ENCODE data around the gene GALNT16. TPM values are rescaled to one million over a fixed set of nuclear protein-coding genes. Genes with fewer than 3 reads are reported as not detected.
"Not testable (repeated sequence)": the region's sequence is repeated elsewhere in the genome, so short reads cannot be mapped to it uniquely, and the experiment has no call there.

GALNT16 gene
- total RNA-seq, 1 experiment from 2014 or later: not detected

DNA sequence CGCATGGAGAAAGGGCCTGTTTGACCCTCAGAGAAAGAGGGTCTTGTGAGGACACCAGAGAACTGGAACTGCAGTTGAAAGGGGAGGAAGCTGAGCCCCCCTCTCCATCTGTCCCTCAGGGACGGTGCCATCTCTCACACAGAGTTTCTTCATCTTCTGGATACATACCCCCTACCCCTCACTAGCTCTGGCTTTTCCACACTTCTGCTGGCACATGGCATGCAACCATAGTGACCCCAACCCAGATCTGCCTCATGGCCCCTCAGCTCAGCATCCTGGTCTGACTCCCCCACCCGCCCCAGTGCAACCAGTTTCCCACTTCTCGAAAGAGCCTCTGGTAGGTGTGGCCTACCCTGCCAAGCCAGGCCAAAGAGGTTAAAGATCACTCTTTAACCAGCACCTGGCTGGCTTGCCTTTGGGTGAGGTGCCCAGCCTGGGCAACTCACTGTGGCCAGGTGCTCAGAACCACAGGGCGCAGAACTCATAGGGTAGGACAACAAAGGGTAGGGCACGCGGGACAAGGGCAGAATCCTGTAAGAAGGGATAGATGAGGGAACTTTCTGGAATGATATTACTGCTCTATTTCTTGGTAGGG is 25.8 kb downstream of the GALNT16 start:
- no peak for DNase-seq (ENCODE audit: low spot score)

DNA sequence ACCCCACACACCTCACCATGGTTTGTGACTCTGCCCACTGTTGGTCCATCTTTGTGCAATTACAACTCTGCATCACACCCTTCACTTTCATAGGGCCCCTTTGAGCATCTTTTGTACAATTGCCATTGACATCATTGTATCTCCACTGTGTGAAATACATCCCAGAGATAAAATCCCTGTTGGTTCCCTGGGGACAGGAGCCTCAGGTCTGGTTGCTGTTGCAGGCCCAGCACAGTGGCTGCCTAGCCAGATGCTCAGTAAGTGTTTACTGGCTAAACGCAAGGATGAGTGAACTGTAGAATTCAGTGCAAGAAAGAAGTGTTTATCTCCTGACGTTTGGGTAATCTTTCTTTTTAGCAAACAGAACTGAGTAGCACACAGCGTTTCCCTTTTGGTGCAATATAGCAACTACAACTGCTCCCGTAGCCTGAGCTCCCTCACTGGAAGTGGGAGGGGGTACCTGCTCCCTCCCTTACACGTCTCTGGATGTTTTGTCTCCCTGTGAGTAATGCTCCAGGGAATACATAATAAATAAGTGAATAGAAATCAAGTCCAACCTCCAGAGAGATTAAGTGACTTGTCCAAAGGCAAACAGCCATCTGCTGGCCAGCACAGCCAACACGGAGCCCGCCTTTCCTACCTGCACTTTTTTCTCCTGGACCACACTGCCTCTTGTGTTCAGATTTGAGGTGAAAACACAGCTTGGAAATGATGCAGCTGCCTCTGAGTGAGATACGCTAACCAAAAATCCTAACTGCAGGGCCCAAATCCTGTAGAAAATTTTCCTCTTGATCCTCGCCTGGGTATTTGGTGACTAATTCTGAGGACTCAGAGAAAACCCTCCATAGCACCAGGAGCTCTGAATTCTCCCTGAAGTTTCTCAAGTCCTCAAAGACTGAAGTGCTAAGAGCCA is 27.4 kb downstream of the GALNT16 start:
- DNase-seq (ENCODE audit: low spot score): no peak

DNA sequence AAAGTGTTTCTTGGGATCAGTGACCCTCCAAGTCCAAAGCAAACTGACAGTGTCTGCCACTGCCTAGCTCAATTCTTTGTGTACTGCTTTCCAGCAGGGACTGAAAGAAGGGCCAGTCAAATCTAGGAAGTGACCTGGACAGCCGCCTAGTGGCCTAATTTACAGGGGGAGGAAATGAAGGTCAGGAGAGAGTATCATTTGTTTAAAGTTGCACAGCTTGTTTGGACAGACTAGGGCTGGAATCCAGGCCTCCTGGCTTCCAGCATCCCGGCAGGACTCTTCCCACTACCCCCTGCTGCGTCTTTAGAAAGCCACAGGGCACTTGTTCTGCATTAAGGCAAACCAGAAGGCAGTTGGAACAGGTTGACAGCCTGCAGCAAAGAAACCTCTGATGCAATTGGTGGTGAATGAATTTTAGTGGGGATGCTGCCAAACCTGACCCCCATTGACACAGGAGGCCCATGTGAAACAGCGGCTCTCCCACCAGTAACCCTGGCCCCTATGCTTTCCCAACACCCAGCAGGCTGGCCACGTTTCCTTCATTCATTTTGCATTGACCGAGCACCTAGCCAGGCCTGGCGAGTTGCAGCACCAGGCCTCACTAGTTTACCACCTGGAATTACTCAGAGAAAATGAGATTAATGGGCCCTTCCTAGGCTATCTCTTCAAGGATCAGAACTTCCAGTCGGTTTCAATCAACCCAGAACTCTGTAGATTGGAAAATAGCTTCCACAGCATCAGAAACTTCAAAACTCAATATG is 28.2 kb downstream of the GALNT16 start:
- DNase-seq (ENCODE audit: low spot score): no peak

DNA sequence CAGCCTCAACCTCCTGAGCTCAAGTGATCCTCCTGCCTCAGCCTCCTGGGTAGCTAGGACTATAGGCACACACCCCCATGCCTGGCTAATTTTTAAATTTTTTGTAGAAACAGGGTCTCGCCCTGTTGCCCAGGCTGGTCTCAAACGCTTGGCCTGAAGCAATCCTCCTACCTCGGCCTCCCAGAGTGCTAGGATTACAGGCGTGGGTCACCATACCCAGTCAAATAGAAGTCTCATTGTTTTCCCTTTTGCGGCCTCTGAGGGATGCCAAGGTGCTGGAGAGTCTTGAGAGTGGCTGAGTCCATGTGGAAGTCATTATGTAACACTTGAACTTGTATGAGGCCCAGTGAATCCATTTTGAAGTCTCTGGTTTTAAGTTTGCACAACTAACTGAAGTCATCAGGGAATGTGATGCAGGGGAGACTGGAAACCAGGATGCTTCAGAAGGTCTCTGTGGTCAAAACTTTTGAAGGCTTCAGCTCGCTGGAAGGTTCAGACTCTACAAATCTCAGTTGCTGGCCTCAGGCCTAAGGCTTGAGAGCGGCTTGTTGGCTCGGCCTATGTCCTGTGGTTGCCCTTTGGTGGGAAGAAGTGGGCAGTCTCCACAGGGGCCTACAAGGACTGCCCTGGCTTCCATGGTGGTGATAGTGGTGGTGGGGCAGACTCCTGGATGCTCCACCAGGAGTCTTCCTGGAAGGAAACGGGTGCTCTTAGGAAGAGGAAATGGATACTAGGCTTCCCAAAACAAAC is 29.2 kb downstream of the GALNT16 start:
- no peak for DNase-seq (ENCODE audit: low spot score)

DNA sequence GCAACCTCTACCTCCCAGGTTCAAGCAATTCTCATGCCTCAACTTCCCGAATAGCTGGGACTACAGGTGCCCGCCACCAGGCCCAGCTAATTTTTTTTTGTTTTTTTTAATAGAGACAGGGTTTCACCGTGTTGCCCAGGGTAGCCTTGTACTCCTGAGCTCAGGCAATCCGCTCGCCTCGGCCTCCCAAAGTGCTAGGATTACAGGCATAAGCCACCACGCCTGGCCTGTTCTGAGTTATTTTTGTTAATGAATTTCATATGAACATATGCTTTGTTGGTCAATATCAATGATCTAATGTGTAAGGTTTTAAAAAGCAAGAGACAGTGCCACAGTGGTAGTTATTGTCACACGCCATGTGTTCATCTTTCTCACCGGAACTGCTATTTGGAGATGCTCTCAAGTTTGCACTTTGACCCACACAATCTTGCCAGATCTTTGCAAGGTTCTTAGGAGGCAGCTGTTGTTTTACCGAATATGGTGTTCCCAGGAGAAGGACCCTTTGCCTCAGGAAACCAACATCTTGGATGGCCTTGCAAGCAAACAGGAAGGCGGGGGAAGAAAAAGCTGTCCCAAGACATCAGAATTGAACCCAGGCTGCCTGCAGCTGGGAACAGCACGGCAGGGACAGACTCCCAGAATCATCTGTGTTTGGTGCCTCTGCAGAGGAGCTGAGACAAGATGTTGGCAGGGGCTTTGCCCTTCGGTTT is 30.0 kb downstream of the GALNT16 start:
- DNase-seq (ENCODE audit: low spot score): no peak

DNA sequence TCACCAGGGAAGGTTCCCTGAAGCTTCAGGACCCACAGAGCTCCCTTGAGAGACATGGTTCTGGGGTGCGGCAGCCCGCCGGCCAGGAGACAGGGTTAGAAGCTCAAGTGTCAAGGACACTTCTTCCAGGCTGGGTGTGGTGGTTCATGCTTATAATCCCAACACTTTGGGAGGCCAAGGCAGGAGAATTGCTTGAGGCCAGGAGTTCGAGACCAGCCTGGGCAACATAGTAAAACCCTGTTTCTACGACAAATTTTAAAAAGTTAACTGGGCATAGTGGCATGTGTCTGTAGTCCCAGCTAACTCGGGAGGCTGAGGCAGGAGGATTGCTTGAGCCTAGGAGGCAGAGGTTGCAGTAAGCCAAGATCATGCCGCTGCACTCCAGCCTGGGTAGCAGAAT is 30.9 kb downstream of the GALNT16 start:
- DNase-seq (ENCODE audit: low spot score): not testable (repeated sequence)

DNA sequence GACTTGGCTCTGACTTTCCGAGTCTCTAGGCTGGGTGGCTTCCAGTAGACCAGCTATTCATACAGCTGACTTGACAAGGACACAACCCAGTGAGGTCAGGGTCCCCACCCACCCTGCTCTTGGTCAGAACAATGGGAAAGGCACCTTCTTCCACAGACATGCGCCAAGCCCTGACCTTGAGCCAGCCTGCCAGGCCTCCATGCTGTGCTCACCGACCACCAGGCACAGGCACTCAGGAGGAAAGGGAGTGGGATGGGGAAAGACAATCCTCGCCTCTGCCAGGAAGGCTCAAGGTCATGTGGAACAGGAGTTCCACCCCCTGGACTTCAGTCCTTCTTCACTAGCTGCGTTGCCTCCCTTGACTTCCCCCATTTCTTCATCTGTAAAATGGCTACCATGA is 31.4 kb downstream of the GALNT16 start:
- DNase-seq (ENCODE audit: low spot score): no peak

DNA sequence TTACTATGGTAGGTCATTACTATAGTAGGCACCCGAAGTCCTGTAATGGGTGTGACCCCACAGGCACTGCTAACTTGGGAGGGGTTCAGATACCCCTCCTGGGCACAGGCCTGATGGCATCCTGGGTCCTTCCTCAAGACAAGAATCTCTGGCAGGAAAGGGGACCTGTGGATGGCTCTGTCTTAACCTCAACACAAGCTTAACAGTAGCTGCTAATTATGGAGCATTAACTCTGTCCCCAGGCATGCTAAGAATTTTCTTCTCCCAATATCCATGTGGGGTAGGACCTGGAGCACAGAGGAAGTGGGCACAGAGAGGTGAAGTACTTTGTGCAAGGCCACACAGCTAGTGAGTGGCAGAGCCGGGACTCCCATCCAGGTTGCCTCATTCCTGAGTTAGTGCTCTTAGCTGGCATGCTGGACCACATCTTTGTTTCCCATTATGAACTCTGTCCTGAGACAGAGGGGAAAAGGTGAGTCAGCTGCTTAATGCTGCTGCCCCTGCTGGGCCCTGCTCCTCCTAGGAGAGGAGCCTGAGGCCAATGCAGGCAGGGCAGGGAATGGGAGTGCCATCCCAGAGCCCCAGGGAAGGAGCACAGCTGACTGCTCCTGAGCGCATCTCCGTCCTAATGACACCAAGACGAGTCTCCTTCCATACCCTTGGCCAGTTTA is 32.1 kb downstream of the GALNT16 start:
- DNase-seq (ENCODE audit: low spot score): no peak

DNA sequence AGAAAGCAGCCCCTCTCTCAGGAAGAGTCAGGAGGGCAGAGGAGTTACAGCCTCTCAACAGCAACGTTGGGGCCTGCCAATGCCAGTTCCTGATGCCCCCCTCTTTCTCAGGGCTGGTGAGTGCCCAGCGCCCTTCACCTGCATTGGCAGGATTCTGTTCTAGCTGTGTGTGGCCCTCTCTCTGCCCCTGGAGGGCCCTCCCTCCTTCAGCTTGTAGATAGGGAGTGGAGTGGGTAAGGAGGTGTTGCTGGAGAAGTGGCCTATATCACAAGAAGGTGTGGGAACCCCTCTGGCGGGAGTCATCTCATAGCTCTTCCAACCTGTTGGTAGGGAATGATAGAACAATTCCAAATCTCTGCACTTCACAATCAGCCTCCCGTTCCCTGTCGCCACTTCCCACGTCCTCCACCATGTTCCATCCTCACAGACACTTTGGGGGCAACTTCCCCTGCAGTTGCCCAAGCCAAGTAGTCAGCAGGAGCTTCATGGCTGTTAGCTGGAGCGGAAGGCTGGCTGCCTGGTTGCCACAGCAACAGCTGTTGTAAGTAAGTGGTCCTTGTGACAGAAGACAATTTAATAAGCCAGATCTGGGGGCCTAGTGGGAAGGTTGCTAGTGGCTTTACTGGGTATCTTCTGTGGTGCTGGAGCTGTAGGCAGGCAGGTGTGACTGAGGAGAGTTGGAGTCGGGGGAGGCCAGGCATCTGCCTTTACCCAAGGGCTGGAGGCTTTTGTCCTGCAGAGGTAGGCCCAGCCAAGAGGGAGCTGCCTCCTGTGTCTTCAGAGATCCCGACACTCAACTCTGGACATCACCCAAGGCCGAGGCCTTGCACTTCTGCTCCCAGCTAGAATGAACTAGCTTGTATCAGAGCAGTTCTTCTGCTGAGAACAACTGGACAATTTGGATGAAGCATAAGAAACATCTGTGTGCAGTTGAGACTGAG is 38.4 kb downstream of the GALNT16 start:
- DNase-seq (ENCODE audit: low spot score): no peak

DNA sequence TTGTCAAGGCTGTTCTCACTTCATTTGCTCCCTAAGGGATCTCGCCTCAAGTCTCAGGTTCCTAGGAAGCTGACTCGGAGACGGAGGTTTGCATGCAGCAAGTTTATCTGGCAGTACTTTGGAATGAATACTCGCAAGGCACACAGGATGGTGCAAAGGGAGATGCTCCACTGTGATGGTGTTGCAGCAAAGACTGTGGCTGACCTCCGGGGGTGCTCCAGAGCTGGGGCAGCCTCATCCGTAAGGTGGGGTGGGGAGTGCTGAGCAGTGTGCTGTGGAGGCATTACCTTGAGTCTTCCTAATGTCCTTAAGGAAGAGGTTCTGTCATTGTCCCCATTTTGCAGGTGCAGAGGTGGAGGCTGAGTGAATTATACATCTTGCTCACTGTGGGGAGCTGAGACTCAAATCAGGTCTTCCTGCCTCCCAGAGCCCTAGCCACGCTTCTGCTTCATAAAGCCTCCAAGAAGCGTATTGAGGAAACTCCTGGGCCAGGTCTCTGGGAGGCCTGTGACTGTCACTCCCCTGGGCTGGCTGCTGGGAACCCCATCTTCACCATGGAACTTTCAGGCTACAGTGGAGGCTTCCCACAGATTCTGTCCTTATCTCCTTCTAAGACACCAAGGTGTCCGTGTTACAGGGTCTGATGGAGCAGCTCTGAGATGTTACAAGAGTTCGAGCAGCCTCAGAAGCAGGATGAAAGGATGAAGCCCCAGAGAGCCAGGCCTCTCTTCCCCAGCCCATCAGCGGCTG is 39.5 kb downstream of the GALNT16 start:
- no peak for DNase-seq (ENCODE audit: low spot score)

DNA sequence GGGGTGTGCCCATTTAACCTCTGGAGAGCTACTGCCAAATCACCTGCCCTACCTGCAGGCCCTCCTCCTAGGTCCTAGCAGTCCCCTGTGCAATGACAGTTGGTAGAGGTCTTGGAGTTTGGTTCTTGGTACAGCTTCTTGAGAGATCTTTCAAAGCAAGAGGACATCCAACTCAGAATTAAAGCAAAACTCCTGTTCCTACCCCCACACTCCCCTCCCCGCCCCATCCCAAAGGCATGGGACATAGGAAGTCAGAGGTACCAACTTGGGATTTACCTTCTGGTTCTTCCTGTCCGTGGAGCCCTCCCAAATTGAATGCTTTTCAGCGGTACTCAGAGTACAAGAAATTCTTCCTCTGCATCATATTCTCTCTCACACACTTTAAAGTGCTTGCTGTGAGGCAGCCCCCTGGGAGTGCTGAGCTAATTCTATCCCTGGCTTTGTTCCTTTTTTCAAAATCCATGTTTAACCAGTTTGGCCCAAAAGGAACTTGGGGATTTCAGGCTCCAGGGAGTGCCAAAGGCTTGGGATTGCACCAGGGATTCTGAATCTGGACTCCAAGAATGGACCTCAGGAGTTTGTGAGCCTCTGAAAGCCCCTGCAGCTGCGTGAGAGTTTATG is 40.8 kb downstream of the GALNT16 start:
- DNase-seq (ENCODE audit: low spot score): no peak

DNA sequence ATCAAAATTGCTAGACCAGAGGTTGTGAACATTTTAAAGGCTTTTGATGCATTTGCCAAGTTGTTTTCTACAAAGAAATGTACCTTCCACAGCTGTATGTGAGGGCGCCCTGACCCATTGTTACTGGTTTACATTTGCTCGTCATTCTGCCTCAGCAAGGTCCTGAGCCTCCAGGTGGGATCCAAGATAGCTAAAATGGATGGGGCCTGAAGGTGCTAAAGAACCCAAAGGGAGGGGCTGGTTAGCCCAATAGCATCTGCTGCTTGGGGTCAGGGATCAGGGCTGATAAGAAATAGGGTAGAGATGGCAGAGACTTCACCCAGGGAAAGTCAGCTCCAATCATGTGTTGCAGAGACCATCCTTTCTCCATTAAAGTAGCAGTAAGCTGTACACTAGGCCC is 43.1 kb downstream of the GALNT16 start:
- DNase-seq (ENCODE audit: low spot score): no peak

DNA sequence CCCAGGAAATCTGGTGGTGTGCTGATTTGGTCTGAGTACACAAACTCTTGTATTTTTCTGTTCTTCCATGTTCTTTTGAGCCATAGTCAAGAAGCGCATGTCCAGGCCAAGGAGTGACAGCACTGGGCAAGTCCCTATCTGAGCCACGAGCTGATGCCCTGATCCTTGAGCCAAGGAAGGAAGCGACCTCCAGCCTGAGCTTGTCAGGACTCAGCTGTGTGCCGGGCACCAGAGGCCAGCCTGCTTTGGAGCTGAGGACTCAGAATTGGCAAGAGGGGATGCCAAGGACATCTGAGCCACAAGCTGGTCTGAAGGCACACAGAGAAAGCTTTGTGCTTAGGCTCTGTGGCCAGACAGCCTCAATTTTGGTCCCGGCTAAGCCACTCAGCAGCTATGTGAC is 52.6 kb downstream of the GALNT16 start:
- no peak for DNase-seq (ENCODE audit: low spot score)

DNA sequence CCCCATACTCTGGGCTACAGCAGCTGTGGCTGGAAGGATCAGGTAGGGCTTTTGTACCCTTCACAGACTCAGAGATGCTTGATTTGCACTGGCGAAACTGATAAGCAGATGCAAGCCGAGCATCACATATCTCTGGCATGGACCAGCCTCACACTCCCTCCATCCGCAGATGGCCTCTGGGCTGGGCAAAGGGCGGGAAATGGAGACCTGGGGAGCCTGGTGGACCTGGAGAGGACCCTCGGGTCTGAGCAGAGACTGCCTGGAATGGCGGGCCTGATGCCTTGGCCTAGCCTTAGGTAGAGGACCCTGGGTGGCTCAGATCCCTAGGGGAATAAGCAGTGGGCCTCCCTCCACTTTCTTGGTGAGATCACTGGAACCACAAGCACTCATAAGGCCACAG is 53.2 kb downstream of the GALNT16 start:
- no peak for DNase-seq (ENCODE audit: low spot score)

DNA sequence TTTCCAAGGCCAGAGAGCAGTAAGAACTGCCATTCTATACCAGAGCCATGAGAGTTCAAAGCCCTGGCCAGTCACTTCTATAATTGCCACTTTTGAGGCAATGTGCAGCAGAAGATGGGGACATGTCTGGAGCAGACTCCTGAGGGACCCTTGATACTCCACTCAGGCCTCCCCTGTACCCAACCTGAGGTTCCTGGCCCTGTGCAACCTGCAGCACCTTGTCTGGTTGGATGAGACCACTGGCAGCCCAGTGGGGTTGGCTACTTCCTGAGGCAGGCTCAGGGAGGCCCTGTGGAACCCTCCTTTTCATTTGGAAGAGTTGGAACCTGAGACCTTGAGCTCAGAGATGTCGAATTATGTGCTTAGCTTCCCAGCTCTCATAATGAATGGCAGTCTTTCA is 54.4 kb downstream of the GALNT16 start:
- no peak for DNase-seq (ENCODE audit: low spot score)

DNA sequence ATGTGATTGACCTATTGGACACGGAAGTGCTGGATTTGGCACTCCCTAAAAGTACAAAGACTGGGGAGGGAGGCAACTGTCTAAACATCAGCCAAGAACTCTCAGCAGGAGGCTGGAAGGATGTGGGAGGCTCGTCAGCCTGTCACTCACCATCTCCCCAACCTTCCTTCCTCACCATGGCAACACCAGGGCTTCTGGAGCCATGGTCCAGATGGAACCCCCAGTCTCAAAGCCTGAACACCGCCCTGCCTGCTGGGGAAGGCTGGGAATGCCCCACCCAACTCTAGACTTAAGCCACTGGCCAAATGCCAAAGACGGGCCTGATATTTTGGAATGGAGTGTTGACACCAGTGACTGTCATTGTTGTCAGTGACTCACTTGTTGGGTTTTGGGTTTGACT is 55.3 kb downstream of the GALNT16 start:
- DNase-seq (ENCODE audit: low spot score): no peak

DNA sequence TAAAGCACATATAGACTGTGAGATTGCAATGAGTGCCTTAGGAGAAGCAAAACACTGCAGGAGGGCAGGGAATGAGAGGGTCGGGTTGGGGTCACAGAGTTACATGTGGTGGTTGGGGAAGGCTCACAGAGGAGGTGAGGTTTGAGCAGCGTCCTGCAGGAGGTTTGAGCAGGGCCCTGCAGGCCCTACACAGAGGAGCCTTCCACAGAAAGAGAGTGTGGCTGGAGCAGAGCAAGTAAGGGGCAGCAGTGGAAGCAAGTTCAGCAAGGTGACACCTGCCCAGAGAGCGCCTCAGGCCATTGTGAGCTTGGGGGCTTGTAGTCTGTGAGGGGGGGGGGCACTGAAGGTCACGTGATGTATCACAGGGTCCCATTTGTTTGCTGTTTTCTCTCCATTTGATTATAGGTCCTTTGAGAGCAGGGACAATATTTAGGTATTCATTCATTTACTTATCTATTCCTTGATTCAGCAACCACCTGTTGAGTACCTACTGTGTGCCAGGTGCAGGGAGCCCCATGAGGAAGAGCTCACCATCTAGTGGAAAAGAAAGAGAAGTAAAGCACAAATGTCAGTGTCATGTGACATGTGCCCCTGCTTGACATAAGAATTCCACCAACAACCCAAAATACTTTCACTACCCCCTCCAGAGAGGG is 56.6 kb downstream of the GALNT16 start:
- DNase-seq (ENCODE audit: low spot score): no peak
